ENCODE measurements around the gene YWHAE.
"Not testable (repeated sequence)": the region's sequence is repeated elsewhere in the genome, so short reads cannot be mapped to it uniquely, and the experiment has no call there.

DNA sequence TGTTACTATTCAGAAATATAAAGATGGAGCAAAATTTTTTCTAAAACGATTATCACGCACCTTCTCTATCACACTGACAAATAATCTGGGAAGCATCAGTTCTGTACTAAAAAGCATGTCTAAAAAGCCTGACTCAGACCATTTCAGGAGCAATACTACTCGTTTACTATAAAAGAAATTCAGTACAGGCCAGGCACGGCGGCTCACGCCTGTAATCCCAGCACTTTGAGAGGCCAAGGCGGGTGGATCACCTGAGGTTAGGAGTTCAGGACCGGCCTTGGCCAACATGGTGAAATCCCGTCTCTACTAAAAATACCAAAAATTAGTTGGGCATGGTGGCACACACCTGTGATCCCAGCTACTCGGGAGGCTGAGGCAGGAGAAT is 21.6 kb downstream of the YWHAE start:
- not testable (repeated sequence) for TF ChIP-seq POLR2A (IDR thresholded peaks at IDR 0.05)
- TF ChIP-seq, protein P1, sequence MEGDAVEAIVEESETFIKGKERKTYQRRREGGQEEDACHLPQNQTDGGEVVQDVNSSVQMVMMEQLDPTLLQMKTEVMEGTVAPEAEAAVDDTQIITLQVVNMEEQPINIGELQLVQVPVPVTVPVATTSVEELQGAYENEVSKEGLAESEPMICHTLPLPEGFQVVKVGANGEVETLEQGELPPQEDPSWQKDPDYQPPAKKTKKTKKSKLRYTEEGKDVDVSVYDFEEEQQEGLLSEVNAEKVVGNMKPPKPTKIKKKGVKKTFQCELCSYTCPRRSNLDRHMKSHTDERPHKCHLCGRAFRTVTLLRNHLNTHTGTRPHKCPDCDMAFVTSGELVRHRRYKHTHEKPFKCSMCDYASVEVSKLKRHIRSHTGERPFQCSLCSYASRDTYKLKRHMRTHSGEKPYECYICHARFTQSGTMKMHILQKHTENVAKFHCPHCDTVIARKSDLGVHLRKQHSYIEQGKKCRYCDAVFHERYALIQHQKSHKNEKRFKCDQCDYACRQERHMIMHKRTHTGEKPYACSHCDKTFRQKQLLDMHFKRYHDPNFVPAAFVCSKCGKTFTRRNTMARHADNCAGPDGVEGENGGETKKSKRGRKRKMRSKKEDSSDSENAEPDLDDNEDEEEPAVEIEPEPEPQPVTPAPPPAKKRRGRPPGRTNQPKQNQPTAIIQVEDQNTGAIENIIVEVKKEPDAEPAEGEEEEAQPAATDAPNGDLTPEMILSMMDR (IDR thresholded peaks at IDR 0.05), result not testable (repeated sequence)
